Measurements from ENCODE around the gene CLTCL1.

Gene CLTCL1

GRCh38 chr22:19152942-19153883, 138.3 kb downstream of the CLTCL1 start:
- DNase-seq (ENCODE audit: extremely low read depth in 1 of 2, low read depth in 1 of 2), result no peak

DNA sequence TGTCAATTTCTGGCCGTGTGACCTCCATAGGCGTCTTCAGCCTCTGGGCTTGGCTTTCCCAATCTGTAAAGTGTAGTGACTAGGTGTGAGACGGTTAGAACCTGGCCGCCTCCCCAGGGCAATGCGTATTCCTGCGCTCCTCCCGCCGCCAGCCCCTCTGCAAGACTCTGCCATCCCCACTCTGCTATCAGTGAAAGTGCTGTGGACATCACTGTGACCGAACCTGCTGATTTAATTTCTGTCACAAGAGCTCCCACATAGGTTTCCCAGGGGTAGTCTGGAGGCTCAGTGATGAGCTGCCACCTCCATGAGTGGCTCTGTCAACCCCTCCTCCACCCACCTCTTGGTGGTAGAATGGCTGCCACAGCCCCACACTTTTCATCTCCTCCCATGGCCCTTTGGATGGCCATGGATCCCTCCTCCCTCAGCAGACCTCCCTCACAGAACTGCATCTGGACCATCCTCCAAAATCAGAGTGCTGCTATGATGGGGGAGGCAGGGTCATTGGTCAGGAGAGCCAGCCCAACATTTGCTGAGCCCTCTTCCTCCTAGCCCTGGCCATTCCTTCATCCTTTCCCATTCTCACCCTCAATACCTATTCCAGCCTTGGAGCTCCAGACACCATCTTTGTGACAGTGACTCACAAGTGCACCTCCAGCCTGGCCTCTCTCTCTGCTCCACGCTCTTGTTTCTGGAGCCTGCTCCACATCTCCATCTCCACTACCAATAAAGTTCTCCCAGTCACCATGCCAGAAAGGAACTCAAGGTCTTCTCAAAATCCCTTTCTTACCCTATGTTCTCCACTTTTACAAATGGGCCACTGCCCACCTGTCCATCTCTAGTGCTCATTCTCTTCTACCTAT, 140.0 kb downstream of the CLTCL1 start:
- no peak for DNase-seq (ENCODE audit: extremely low read depth in 1 of 2, low read depth in 1 of 2)

DNA sequence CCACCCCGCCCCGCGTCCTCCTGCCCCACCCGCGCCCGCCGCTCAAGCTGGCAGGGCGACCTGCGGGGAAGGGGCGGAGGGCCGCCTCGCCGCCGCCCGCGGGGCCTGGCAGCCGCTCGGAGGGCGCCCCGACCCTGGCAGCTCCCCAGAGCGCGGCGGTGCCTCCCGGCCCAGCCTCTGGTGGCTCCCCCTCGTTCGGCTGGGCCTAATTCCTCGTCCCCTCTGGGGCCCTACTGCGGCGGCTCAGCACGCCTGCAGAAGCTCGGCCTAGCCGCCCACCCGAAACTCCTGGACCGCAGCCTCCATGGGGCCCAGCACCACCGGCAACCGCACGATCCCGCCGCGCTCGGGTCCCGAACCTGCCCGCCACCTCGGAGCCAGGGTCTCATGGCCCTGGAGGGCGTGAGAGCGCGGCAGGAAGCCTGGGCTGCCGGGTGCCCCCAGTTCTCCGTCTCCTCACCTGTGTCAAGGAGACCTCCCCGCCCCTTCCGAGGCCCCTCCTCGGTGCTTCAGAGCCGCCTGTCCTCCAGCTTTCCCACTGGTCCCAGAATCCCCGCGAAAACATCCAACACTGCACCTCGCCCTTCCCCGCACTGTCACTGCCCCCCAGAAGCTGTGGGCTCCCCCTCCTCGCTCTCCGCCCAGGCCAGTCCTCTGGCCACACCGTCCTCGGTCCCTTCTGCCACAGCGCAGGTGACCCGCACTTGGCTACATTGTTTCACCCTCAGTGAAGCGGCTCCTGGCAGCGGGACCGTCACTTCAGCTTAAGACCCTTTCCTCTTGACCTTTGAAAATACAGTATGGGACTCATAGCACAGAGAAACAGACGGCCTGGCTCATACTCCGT, 140.8 kb downstream of the CLTCL1 start:
- no peak for DNase-seq (ENCODE audit: extremely low read depth in 1 of 2, low read depth in 1 of 2)

DNA sequence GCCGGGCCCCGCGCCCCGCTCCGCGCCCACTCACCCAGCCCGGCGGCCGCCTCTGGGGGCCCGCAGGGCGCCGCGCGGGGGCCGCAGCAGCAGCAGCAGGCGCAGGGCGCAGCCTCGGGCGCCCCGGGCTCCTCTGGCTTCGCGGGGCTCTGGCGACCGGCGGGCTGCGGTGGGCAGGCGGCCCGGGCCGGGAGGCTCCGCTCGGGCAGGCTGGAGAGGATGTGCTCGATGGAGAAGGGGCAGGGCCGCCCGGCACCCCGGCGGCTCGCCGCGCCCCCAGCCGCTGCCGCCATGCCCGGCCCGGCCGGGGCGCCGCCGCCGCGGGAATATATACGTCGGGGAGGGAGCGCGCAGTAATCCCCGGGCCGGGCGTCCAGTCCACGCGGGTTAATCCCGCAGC, 141.5 kb downstream of the CLTCL1 start, which contains the start of gene GSC2:
GSC2 (minus strand) TSS at position 302 of the 400 bp plus-strand sequence; CDS start at position 293, 9 bp downstream.
- DNase-seq (ENCODE audit: extremely low read depth in 1 of 2, low read depth in 1 of 2), result no peak

GRCh38 chr22:19149047-19149883, 142.3 kb downstream of the CLTCL1 start:
- DNase-seq (ENCODE audit: extremely low read depth in 1 of 2, low read depth in 1 of 2), result no peak

GRCh38 chr22:19148417-19149046, 143.0 kb downstream of the CLTCL1 start:
- no peak for DNase-seq (ENCODE audit: extremely low read depth in 1 of 2, low read depth in 1 of 2)

- DNase-seq (ENCODE audit: extremely low read depth in 1 of 2, low read depth in 1 of 2), result no peak
Observed at GRCh38 chr22:19147195-19147780, 144.2 kb downstream of the CLTCL1 start.

- no peak for DNase-seq (ENCODE audit: extremely low read depth in 1 of 2, low read depth in 1 of 2)
Observed at GRCh38 chr22:19146215-19146968, 145.1 kb downstream of the CLTCL1 start.

GRCh38 chr22:19143967-19144400, 147.5 kb downstream of the CLTCL1 start:
- peak; percentile 17 to 24 for DNase-seq (ENCODE audit: extremely low read depth in 1 of 2, low read depth in 1 of 2)

DNA sequence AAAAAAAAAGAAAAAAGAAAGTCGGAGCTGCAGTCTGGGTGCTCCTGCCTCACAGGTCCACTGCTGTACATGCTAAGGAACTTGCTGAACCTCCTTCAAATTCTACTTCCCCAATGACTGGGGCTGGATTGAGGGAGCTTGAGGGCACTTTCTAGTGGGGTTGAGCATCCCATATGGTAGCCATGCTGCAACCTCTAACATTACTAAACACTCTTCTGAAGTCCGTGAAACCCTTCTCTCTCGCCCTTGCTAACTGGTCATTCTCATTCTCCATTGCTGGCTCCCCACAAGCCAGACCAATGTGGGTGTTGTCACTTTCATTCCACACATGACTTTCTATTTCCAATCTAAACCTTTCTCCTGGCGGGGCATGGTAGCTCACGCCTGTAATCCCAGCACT, 148.3 kb downstream of the CLTCL1 start:
- DNase-seq (ENCODE audit: extremely low read depth in 1 of 2, low read depth in 1 of 2), result no peak

- DNase-seq (ENCODE audit: extremely low read depth in 1 of 2, low read depth in 1 of 2), result no peak
Observed at GRCh38 chr22:19142394-19142793, 149.1 kb downstream of the CLTCL1 start.

- no peak for DNase-seq (ENCODE audit: extremely low read depth in 1 of 2, low read depth in 1 of 2)
Observed at GRCh38 chr22:19139974-19140373, 151.5 kb downstream of the CLTCL1 start.

DNA sequence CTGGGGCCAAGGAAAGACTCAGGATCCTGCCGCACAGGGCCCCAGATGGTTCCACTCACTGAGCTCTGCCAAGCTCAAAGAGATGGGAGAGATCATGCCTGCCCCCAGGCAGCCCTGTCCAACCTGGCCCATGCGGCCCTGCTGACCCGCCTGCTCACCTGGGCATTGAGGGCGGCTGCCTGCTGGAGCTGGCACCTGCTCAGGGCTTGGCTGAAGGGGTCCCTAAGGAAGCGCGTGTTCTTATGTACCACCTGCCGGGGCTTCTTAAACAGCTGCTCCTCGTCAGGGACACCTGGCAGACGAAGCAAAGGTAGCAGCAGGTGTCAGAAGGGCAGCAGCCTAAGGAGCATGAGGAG, 152.5 kb downstream of the CLTCL1 start:
- DNase-seq (ENCODE audit: extremely low read depth in 1 of 2, low read depth in 1 of 2), result no peak

- no peak for DNase-seq (ENCODE audit: extremely low read depth in 1 of 2, low read depth in 1 of 2)
Observed at GRCh38 chr22:19138217-19139000, 153.1 kb downstream of the CLTCL1 start.

GRCh38 chr22:19137384-19138216, 153.9 kb downstream of the CLTCL1 start:
- no peak for DNase-seq (ENCODE audit: extremely low read depth in 1 of 2, low read depth in 1 of 2)

DNA sequence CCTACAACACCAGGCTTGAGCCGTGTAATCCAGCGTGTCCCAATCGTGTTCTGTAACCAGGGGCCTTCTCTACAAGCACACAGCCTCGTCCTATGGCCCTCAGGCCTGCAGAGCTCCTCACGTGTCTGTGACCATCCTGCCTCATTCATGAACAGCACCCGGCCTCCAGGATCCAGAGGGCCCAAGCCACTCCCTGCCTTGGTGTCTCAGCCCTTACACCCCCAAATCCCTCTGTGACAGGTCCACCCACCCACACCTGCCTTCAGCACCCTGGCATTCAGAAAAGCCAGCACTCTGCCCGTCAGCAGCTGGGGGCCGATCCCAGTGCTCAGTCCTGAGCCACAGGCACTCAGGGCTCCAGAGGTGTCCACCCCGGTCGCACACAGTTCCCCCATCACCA, 154.6 kb downstream of the CLTCL1 start:
- no peak for DNase-seq (ENCODE audit: extremely low read depth in 1 of 2, low read depth in 1 of 2)

DNA sequence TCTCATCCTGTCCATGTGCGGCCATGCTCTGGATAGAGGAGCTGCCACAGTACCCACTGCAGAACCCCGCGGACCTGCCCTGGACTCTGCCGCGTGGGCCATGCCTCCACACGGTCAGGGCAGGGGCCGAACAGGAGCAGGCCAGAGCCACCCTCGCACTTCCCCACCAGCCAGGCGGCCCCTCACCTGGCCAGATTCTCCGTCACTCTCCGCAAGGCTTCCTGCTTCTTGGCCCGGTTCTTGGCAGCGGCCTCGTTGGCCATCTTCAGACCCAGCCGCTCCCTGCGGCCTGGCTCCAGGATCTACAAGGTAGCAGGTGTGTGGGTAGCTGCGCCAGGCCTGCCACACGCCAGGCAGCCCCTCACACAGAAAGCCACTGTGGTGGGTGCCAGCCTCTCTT, 156.6 kb downstream of the CLTCL1 start:
- DNase-seq (ENCODE audit: extremely low read depth in 1 of 2, low read depth in 1 of 2), result no peak

All from stimulated activated CD8-positive, alpha-beta memory T cell treated with anti-CD3 and anti-CD28 coated beads, Interleukin-7, amount 100 ng/mL, for 48 hours (primary cell).